ENCODE data around the gene MRGPRD.

The MRGPRD gene

DNA sequence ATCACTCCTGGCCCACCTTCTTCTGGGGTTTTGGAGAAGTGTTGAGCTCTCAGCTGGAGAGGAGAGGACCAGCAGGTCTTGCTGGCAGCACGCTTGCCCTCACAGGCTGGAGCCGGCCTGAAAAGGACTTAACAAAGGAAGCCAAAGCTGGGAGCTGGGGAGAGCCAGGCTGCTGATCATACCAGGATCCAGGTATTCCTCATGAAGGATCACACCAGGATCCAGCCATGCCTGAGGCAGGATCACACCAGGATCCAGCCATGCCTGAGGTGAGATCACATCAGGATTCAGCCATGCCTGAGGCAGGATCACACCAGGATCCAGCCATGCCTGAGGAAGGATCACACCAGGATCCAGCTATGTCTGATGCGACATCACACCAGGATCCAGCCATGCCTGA is 17.0 kb downstream of the MRGPRD start:
- Histone ChIP-seq H4K20me1 (ENCODE audit: insufficient read depth, low read length, poor library complexity, severe bottlenecking) (no peaks in the 10 kb centered on the region), H3K9me3 (ENCODE audit: insufficient read depth, low read depth, low read length) (no peaks in the 10 kb centered on the region), H3K9me2 (replicated peaks; ENCODE audit: low read depth, low read length) (no peaks in the 10 kb centered on the region), H3F3A (ENCODE audit: low read depth) (no peaks in the 10 kb centered on the region), H3K4me1 (ENCODE audit: insufficient read depth, low read length, poor library complexity, severe bottlenecking) (peaks cover 6% of the 10 kb centered on the region), H3K36me3 (ENCODE audit: insufficient read depth, low read length) (no peaks in the 10 kb centered on the region), H3K4me2 (ENCODE audit: low read depth, low read length, poor library complexity, severe bottlenecking) (no peak overlapping the region), H2AFZ (ENCODE audit: low read length) (no peak overlapping the region), H3K9ac (ENCODE audit: low read depth, low read length, poor library complexity, severe bottlenecking) (no peak overlapping the region), H3K27me3 (ENCODE audit: insufficient read depth, low read length, poor library complexity, severe bottlenecking) (no peaks in the 10 kb centered on the region), H3K79me2 (ENCODE audit: insufficient read depth, low read length) (no peaks in the 10 kb centered on the region), H3K4me3 (ENCODE audit: low read length, poor library complexity, severe bottlenecking) (no peak overlapping the region)
- TF ChIP-seq, protein P1, sequence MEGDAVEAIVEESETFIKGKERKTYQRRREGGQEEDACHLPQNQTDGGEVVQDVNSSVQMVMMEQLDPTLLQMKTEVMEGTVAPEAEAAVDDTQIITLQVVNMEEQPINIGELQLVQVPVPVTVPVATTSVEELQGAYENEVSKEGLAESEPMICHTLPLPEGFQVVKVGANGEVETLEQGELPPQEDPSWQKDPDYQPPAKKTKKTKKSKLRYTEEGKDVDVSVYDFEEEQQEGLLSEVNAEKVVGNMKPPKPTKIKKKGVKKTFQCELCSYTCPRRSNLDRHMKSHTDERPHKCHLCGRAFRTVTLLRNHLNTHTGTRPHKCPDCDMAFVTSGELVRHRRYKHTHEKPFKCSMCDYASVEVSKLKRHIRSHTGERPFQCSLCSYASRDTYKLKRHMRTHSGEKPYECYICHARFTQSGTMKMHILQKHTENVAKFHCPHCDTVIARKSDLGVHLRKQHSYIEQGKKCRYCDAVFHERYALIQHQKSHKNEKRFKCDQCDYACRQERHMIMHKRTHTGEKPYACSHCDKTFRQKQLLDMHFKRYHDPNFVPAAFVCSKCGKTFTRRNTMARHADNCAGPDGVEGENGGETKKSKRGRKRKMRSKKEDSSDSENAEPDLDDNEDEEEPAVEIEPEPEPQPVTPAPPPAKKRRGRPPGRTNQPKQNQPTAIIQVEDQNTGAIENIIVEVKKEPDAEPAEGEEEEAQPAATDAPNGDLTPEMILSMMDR (conservative IDR thresholded peaks at IDR 0.05; ENCODE audit: low read length), result no peak
- no peak for TF ChIP-seq EZH2phosphoT487 (IDR thresholded peaks at IDR 0.05; ENCODE audit: borderline replicate concordance)

DNA sequence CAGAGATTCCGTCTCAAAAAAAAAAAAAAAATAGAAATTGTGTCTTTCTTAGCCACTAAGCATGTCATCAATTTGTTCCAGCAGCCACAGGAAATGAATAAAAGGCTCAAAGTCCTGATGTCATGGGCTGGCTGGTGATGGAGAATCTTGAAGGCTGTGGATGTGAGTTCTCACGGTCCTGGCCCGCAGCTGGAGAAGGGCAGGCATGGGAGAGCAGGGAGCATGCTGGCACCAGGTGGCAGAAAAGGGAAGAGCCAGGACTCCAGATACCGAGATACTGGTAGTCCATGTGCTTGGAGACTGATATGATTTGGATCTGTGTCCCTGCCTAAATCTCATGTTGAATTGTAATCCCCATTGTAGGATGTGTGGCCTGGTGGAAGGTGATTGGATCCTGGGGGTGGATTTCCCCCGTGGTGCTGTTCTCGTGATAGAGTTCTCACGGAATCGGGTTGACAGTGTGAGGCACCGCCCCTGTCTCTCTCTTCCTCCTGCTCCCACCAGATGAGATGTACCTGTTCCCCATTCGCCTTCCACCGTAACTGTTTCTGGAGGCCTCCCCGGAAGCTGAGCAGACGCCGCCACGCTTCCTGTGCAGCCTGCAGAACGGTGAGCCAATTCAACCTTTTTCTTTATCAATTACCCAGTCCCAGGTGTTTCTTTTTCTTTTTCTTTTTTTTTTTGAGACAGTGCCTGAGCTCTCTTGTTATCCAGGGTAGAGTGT is 18.1 kb downstream of the MRGPRD start:
- Histone ChIP-seq H3K4me1 (ENCODE audit: insufficient read depth, low read length, poor library complexity, severe bottlenecking) (peaks cover 6% of the 10 kb centered on the region), H3K79me2 (ENCODE audit: insufficient read depth, low read length) (no peaks in the 10 kb centered on the region), H3K36me3 (ENCODE audit: insufficient read depth, low read length) (no peaks in the 10 kb centered on the region), H3K27me3 (ENCODE audit: insufficient read depth, low read length, poor library complexity, severe bottlenecking) (no peaks in the 10 kb centered on the region), H3K4me3 (ENCODE audit: low read length, poor library complexity, severe bottlenecking) (no peak overlapping the region), H3K9me2 (replicated peaks; ENCODE audit: low read depth, low read length) (no peaks in the 10 kb centered on the region), H2AFZ (ENCODE audit: low read length) (no peak overlapping the region), H3K9me3 (ENCODE audit: insufficient read depth, low read depth, low read length) (no peaks in the 10 kb centered on the region), H3F3A (ENCODE audit: low read depth) (no peaks in the 10 kb centered on the region), H3K9ac (ENCODE audit: low read depth, low read length, poor library complexity, severe bottlenecking) (no peak overlapping the region), H4K20me1 (ENCODE audit: insufficient read depth, low read length, poor library complexity, severe bottlenecking) (no peaks in the 10 kb centered on the region), H3K4me2 (ENCODE audit: low read depth, low read length, poor library complexity, severe bottlenecking) (no peak overlapping the region)
- TF ChIP-seq, protein P1 (conservative IDR thresholded peaks at IDR 0.05; ENCODE audit: low read length), result no peak
- TF ChIP-seq EZH2phosphoT487 (IDR thresholded peaks at IDR 0.05; ENCODE audit: borderline replicate concordance), result no peak

DNA sequence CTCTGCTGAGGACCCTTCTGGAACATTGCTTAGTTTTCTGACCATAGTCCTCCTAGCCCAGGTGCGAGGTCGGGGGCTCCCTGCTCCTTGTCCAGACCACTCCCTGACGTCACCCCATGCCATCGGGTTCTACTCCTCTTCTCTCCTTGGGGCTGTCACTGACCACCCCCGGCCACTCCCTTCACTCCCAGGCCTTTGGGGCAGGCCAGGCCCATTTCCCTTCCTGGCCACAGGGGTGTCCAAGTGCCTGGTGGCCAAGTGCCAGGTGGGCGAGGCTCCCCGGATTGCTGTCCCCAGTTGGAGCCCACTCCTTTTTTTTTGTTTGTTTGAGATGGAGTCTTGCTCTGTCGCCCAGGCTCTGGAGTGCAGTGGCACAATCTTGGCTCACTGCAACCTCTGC is 19.5 kb downstream of the MRGPRD start:
- TF ChIP-seq, protein P1 (conservative IDR thresholded peaks at IDR 0.05; ENCODE audit: low read length), result no peak
- Histone ChIP-seq H2AFZ (ENCODE audit: low read length) (no peak overlapping the region), H4K20me1 (ENCODE audit: insufficient read depth, low read length, poor library complexity, severe bottlenecking) (no peaks in the 10 kb centered on the region), H3K9me2 (replicated peaks; ENCODE audit: low read depth, low read length) (no peaks in the 10 kb centered on the region), H3K4me2 (ENCODE audit: low read depth, low read length, poor library complexity, severe bottlenecking) (no peak overlapping the region), H3K4me3 (ENCODE audit: low read length, poor library complexity, severe bottlenecking) (no peak overlapping the region), H3K9me3 (ENCODE audit: insufficient read depth, low read depth, low read length) (no peaks in the 10 kb centered on the region), H3K9ac (ENCODE audit: low read depth, low read length, poor library complexity, severe bottlenecking) (no peak overlapping the region), H3F3A (ENCODE audit: low read depth) (no peaks in the 10 kb centered on the region), H3K36me3 (ENCODE audit: insufficient read depth, low read length) (no peaks in the 10 kb centered on the region), H3K27me3 (ENCODE audit: insufficient read depth, low read length, poor library complexity, severe bottlenecking) (no peaks in the 10 kb centered on the region), H3K79me2 (ENCODE audit: insufficient read depth, low read length) (no peaks in the 10 kb centered on the region), H3K4me1 (ENCODE audit: insufficient read depth, low read length, poor library complexity, severe bottlenecking) (peaks cover 3% of the 10 kb centered on the region)

All from Loucy (cell line).